ENCODE data around the gene RNU4-1.
A peak's percentile ranks its signal among the peaks of the same experiment; 100 is the strongest.
"Not testable (repeated sequence)": the region's sequence is repeated elsewhere in the genome, so short reads cannot be mapped to it uniquely, and the experiment has no call there.

RNU4-1 gene

GRCh38 chr12:120336392-120336791 lies 43.4 kb upstream of the RNU4-1 start:
- H3K4me3 ChIP-seq (ENCODE audit: low read depth, low read length), result not testable (repeated sequence)

DNA sequence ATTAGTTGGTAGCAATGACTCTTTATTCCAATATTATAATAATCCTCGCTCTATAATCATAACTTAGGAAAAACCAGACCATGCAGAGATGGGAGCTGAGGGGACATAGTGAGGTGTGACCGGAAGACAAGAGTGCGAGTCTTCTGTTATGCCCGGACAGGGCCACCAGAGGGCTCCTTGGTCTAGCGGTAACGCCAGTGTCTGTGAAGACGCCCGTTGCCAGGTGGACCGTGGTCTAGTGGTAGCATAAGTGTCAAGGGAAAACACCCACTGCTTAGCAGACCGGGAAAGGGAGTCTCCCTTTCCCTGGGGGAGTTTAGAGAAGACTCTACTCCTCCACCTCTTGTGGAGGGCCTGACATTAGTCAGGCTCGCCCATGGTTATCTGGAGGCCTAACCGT lies 42.4 kb upstream of the RNU4-1 start:
- H3K14ac ChIP-seq (ENCODE audit: low read length); H2AFZ ChIP-seq (ENCODE audit: insufficient read depth, low read length, poor library complexity); H3K27ac ChIP-seq (ENCODE audit: low read depth, low read length); H2AK5ac ChIP-seq (ENCODE audit: low read length); H2BK12ac ChIP-seq (ENCODE audit: low read length); H2BK120ac ChIP-seq (ENCODE audit: insufficient read depth, low read length, poor library complexity); H3K18ac ChIP-seq (ENCODE audit: low read length); H2BK5ac ChIP-seq (ENCODE audit: low read depth, low read length, poor library complexity); H3K79me2 ChIP-seq (ENCODE audit: control insufficient read depth, insufficient read depth, low read length, poor library complexity); H3K79me1 ChIP-seq (ENCODE audit: low read length); H3K36me3 ChIP-seq (ENCODE audit: control insufficient read depth in 1 of 2, insufficient read depth in 2 of 2, low read length in 2 of 2); H3K9ac ChIP-seq (ENCODE audit: low read length); H3K4me3 ChIP-seq (ENCODE audit: low read depth, low read length); H3K9me3 ChIP-seq (ENCODE audit: insufficient read depth, low read depth, low read length); H3K23ac ChIP-seq (ENCODE audit: low read length); H4K12ac ChIP-seq (ENCODE audit: low read depth, low read length); H3K27me3 ChIP-seq (ENCODE audit: insufficient read depth, low read length); H3K4me2 ChIP-seq (ENCODE audit: low read length); H4K91ac ChIP-seq (ENCODE audit: low read depth, low read length); H4K8ac ChIP-seq (ENCODE audit: low read depth, low read length); H3K4me1 ChIP-seq (ENCODE audit: control insufficient read depth in 1 of 2, insufficient read depth in 2 of 2, low read length in 2 of 2); H3K4ac ChIP-seq (ENCODE audit: low read depth, low read length): not testable (repeated sequence)
- DNase-seq, result peak; percentile 58 to 82
- WGBS (ENCODE audit: extremely low coverage, insufficient coverage, insufficient read length), result no CpG with 5 or more reads among the region's 12 CpGs

More at GRCh38 chr12:120336392-120336791, 43.4 kb upstream of the RNU4-1 start:
- H3K27me3 ChIP-seq (ENCODE audit: insufficient read depth, low read length); H2AFZ ChIP-seq (ENCODE audit: insufficient read depth, low read length, poor library complexity); H3K36me3 ChIP-seq (ENCODE audit: control insufficient read depth in 1 of 2, insufficient read depth in 2 of 2, low read length in 2 of 2); H3K9me3 ChIP-seq (ENCODE audit: insufficient read depth, low read depth, low read length); H3K18ac ChIP-seq (ENCODE audit: low read length); H3K4me1 ChIP-seq (ENCODE audit: control insufficient read depth in 1 of 2, insufficient read depth in 2 of 2, low read length in 2 of 2); H2BK120ac ChIP-seq (ENCODE audit: insufficient read depth, low read length, poor library complexity); H2BK12ac ChIP-seq (ENCODE audit: low read length); H4K12ac ChIP-seq (ENCODE audit: low read depth, low read length); H2BK5ac ChIP-seq (ENCODE audit: low read depth, low read length, poor library complexity); H3K27ac ChIP-seq (ENCODE audit: low read depth, low read length); DNase-seq; H3K4ac ChIP-seq (ENCODE audit: low read depth, low read length); H4K8ac ChIP-seq (ENCODE audit: low read depth, low read length); H3K4me2 ChIP-seq (ENCODE audit: low read length); H3K23ac ChIP-seq (ENCODE audit: low read length); H3K14ac ChIP-seq (ENCODE audit: low read length); H2AK5ac ChIP-seq (ENCODE audit: low read length); H3K79me1 ChIP-seq (ENCODE audit: low read length); H4K91ac ChIP-seq (ENCODE audit: low read depth, low read length); H3K9ac ChIP-seq (ENCODE audit: low read length); H3K79me2 ChIP-seq (ENCODE audit: control insufficient read depth, insufficient read depth, low read length, poor library complexity): not testable (repeated sequence)
- no CpG with 5 or more reads among the region's 2 CpGs for WGBS (ENCODE audit: extremely low coverage, insufficient coverage, insufficient read length)

DNA sequence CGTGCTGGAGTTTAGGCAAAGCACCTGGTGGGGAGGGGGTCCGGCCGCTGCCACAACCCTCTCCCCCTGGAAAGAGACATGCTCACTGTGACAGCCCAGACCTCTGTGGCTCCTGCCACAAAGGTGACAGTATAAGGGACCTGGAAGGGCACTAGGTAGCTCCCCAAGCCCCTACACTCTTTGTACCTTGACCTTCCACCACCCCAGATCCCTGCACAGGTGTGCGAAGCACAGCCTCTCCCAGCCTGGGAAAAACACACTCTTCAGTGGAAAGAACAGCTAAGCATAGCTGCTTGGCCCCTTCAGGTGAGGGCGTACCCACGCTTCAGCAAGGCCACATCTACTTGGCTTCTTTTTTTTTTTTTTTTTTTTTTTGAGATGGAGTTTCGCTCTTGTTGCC lies 39.5 kb upstream of the RNU4-1 start:
- H3K14ac ChIP-seq (ENCODE audit: low read length), result no peak overlapping the region
- no peak overlapping the region for H4K8ac ChIP-seq (ENCODE audit: low read depth, low read length)
- H2BK5ac ChIP-seq (ENCODE audit: low read depth, low read length, poor library complexity), result no peak overlapping the region
- no CpG with 5 or more reads among the region's 7 CpGs for WGBS (ENCODE audit: extremely low coverage, insufficient coverage, insufficient read length)
- no peak overlapping the region for H3K4me3 ChIP-seq (ENCODE audit: low read depth, low read length)
- H3K27me3 ChIP-seq (ENCODE audit: insufficient read depth, low read length), result no peaks in the 10 kb centered on the region
- H2AK5ac ChIP-seq (ENCODE audit: low read length), result no peak overlapping the region
- no peak overlapping the region for H3K23ac ChIP-seq (ENCODE audit: low read length)
- no peak overlapping the region for H4K12ac ChIP-seq (ENCODE audit: low read depth, low read length)
- no peak overlapping the region for H2BK120ac ChIP-seq (ENCODE audit: insufficient read depth, low read length, poor library complexity)
- no peak overlapping the region for H3K4ac ChIP-seq (ENCODE audit: low read depth, low read length)
- H3K79me1 ChIP-seq (ENCODE audit: low read length), result no peaks in the 10 kb centered on the region
- no peaks in the 10 kb centered on the region for H3K36me3 ChIP-seq (ENCODE audit: control insufficient read depth in 1 of 2, insufficient read depth in 2 of 2, low read length in 2 of 2)
- no peak overlapping the region for H3K18ac ChIP-seq (ENCODE audit: low read length)
- H3K9me3 ChIP-seq (ENCODE audit: insufficient read depth, low read depth, low read length), result peaks cover 6% of the 10 kb centered on the region
- no peaks in the 10 kb centered on the region for H3K4me1 ChIP-seq (ENCODE audit: control insufficient read depth in 1 of 2, insufficient read depth in 2 of 2, low read length in 2 of 2)
- H4K91ac ChIP-seq (ENCODE audit: low read depth, low read length), result no peak overlapping the region
- H2AFZ ChIP-seq (ENCODE audit: insufficient read depth, low read length, poor library complexity), result no peak overlapping the region
- no peak for DNase-seq
- no peak overlapping the region for H2BK12ac ChIP-seq (ENCODE audit: low read length)
- H3K4me2 ChIP-seq (ENCODE audit: low read length), result no peak overlapping the region
- no peak overlapping the region for H3K27ac ChIP-seq (ENCODE audit: low read depth, low read length)
- H3K9ac ChIP-seq (ENCODE audit: low read length), result no peak overlapping the region
- no peaks in the 10 kb centered on the region for H3K79me2 ChIP-seq (ENCODE audit: control insufficient read depth, insufficient read depth, low read length, poor library complexity)

- H4K8ac ChIP-seq (ENCODE audit: low read depth, low read length), result no peak overlapping the region
- WGBS (ENCODE audit: extremely low coverage, insufficient coverage, insufficient read length), result no CpG with 5 or more reads among the region's 5 CpGs
- no peak overlapping the region for H2AK5ac ChIP-seq (ENCODE audit: low read length)
- no peak overlapping the region for H3K18ac ChIP-seq (ENCODE audit: low read length)
- no peaks in the 10 kb centered on the region for H3K4me1 ChIP-seq (ENCODE audit: control insufficient read depth in 1 of 2, insufficient read depth in 2 of 2, low read length in 2 of 2)
- H4K91ac ChIP-seq (ENCODE audit: low read depth, low read length), result no peak overlapping the region
- no peaks in the 10 kb centered on the region for H3K36me3 ChIP-seq (ENCODE audit: control insufficient read depth in 1 of 2, insufficient read depth in 2 of 2, low read length in 2 of 2)
- no peaks in the 10 kb centered on the region for H3K79me1 ChIP-seq (ENCODE audit: low read length)
- H3K9me3 ChIP-seq (ENCODE audit: insufficient read depth, low read depth, low read length), result peaks cover 5% of the 10 kb centered on the region
- no peak overlapping the region for H3K14ac ChIP-seq (ENCODE audit: low read length)
- H3K4me2 ChIP-seq (ENCODE audit: low read length), result no peak overlapping the region
- no peaks in the 10 kb centered on the region for H3K79me2 ChIP-seq (ENCODE audit: control insufficient read depth, insufficient read depth, low read length, poor library complexity)
- no peak overlapping the region for H3K27ac ChIP-seq (ENCODE audit: low read depth, low read length)
- H2BK12ac ChIP-seq (ENCODE audit: low read length), result no peak overlapping the region
- H3K27me3 ChIP-seq (ENCODE audit: insufficient read depth, low read length), result no peaks in the 10 kb centered on the region
- no peak overlapping the region for H3K23ac ChIP-seq (ENCODE audit: low read length)
- H3K9ac ChIP-seq (ENCODE audit: low read length), result no peak overlapping the region
- H3K4ac ChIP-seq (ENCODE audit: low read depth, low read length), result no peak overlapping the region
- no peak overlapping the region for H2BK5ac ChIP-seq (ENCODE audit: low read depth, low read length, poor library complexity)
- H3K4me3 ChIP-seq (ENCODE audit: low read depth, low read length), result no peak overlapping the region
- no peak overlapping the region for H2AFZ ChIP-seq (ENCODE audit: insufficient read depth, low read length, poor library complexity)
- no peak for DNase-seq
- no peak overlapping the region for H4K12ac ChIP-seq (ENCODE audit: low read depth, low read length)
- H2BK120ac ChIP-seq (ENCODE audit: insufficient read depth, low read length, poor library complexity), result no peak overlapping the region
Observed at GRCh38 chr12:120332041-120332440, 39.0 kb upstream of the RNU4-1 start.
